SK-N-MC (cell line): Measurements from ENCODE around the gene PITPNC1.

Experiments used
- EZH2 ChIP-seq: fragments of 200-600 bp; sonication (generic); IDR thresholded peaks from one replicate; pipeline ENCODE4 v1.6.1; 2017; ENCODE audit warnings: antibody characterized with exemption
- POLR2AphosphoS5 ChIP-seq: IDR thresholded peaks from 2 replicates; pipeline ENCODE4 v1.6.1; 2012; ENCODE audit warnings: mild to moderate bottlenecking, low read depth, low read length, borderline replicate concordance

DNA sequence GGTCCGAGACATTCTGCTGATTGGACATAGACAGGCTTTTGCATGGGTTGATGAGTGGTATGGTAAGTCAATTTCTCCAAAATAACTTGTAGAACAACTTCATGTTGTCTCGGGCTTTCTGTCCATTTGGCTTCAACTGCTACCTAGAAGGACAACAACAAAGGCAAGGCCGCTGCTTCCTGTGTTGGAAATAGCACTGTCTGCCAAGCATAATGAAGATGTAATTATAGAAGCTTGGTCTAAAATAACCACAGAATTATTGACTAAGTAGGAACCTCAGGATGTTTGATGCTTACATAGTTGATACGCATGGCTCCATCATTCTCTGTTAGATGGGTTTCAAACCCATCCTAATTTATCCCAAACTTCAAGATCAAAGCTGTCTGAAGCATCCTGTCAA is 298.4 kb downstream of the PITPNC1 start:
- TF ChIP-seq EZH2 (no peak), POLR2AphosphoS5 (no peak)
